GDM1 (cell line): Measurements from ENCODE around the gene YEATS4.
"Not testable (repeated sequence)": the region's sequence is repeated elsewhere in the genome, so short reads cannot be mapped to it uniquely, and the experiment has no call there.

Experiments
- DNase-seq: peaks from one replicate; lab custom pipeline; 2025; lab: John Stamatoyannopoulos, UW

YEATS4 gene

DNA sequence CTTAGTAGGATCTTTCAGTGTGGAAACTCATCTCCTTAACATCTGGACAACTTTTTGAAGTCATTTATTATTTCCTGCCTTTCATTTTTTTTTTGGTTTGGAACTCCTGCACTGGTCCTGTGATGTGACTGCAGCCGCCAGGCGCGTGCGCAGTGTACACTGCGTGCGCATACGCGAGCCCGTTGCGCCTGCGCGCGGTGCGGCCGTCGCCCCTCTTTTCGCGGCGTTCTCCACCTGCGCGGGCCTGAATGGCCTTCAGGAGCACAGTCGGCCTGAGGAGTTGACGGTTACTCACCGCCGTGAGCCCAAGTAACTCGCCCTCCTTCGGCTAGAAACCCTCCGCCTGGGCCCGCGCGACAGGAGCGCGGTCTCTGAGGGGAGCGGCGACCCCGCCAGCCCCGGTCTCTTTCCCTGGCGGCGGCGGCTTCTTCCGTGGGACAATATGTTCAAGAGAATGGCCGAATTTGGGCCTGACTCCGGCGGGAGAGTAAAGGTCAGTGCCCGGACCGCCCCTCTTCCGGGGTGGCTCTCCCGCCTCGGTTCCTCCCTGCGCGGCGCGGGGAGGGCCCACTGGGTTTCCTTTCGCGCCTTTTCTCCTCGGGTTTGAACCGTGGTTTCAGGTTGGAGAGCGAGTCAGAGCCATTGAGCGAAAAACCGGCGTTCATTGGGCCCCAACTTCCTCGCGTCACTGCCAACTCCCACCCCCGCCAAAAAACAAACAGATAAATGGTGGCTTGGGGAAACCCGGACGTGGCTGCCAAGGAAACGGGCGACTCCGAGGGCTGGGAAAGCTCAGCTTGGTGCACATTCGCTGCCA lies at the start of gene YEATS4:
Gene YEATS4, plus strand, starts transcription at position 213 of the 817 bp plus-strand sequence. Its CDS starts 230 bp downstream, at position 443.
- DNase-seq, result peak; percentile 88

DNA sequence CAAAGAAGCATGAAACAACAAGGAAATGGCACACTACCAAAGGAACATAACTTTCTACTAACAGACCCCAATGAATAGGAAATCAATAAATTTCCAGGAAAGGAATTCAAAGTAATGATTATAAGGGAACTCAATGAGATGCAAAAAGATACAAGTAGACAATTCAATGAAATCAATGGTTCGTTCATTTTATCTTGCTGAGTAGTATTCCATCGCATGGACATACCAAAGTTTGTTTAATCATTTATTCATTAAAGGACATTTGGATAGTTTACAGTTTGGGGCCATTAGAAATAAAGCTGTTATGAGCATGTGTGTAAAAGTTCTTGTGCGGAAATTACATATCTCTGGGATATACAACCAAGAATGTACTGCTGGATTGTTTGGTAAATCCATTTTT lies 46.3 kb upstream of the YEATS4 start:
- DNase-seq, result no peak

DNA sequence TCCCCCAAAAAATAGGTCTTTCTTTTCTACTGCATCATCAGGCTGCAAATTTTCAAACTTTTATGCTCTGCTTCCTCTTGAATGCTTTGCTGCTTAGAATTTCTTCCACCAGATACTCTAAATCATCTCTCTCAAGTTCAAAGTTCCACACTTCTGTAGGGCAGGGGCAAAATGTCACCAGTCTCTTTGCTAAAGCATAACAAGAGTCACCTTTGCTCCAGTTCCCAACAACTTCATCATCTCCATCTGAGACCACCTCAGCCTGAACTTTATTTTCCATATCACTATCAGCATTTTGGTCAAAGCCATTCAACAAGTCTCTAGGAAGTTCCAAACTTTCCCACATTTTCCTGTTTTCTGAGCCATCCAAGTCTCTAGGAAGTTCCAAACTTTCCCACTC lies 42.8 kb upstream of the YEATS4 start:
- DNase-seq, result not testable (repeated sequence)

DNA sequence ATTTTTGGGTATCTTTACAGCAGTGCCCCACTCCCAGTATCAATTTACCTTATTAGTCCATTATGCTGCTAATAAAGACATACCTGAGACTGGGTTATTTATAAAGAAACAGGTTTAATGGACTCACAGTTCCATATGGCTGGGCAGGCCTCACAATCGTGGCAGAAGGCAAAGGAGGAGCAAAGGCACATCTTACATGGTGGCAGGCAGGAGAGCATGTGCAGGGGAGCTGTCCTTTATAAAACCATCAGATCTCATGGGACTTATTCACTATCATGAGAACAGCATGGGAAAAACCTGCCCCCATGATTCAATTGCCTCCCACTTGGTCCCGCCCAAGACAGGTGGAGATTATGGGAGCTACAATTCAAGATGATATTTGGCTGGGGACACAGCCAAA lies 42.3 kb upstream of the YEATS4 start:
- DNase-seq, result not testable (repeated sequence)

DNA sequence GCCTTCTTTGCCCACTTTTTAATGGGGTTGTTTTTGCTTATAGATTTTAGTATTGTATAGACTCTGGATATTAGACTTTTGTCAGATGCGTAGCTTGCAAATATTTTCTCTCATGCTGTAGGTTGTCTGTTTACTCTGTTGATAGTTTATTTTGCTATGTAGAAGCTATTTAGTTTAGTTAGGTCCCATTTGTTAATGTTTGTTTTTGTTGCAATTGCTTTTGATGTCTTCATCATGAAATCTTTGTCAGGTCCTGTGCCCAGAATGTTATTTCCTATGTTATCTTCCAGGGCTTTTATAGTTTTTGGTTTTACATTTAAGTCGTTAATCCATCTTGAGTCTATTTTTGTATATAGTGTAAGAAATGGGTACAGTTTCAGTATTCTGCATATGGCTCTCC lies 41.3 kb upstream of the YEATS4 start:
- DNase-seq, result no peak

DNA sequence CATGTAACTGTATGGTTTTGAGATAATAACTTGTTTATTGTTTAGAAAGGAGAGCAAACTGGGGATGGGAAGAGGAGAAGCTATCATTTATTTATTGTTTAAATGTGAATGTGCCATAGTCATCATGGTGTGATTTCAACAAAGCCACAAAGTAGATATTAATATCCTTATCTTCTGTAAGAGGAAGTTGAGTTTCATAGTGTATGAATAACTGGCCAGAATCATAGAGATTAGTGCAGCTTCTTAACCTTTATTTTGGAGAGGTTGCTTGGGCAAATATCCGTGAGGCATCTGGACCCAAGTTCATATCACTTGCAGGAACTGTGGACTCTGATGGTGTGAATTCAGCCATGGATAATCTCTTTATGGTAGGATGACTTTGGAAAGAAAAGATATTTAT lies 38.2 kb upstream of the YEATS4 start:
- DNase-seq, result no peak

DNA sequence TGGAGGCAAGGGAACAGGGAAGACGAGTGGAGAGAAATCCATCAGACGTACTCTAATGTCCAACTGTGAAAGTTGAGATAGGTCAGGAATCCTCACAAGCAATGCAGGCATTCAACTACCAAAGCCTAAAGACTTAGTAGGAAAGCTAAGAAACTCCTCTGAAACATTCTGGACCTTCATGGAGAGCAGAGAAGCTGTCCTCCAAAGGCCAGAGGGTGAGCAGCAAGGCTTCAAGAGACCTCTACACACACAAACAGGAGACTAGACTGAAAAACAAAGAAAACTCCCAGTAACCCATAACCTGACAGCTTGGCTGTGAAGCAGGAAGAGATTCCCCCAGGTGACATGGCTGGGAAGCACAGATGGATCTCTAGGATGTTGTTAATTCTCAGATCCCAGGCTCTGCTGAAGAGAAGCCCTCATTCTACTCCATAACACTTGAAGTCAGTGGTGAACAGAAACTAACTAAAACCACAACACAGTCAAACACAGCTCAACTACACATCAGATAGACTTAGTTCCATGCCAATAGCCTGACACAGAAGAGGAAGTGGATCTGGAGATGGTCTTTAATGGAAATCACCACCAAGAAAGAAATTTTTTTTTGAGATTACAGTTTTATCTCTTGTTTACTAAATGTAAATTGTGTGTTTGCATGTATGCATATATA lies 34.6 kb upstream of the YEATS4 start:
- no peak for DNase-seq

DNA sequence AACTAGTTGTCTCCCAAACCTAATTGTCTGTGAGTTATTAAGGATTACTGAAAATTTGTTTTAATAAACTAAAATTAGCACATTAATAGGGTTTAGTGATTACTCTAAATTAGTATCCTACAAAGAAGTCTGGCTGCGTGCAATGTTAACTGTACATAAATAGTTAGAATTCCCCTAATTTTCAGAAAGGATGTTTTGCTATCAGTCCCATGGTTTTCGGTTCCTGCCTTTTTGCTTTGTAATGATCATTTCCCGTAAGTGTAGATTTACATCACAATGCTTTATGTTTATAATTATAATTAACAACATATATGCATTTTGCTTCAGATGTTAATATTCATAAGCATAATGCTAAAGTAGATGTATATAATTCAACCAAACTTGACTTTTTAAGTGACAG lies 31.1 kb upstream of the YEATS4 start:
- no peak for DNase-seq

DNA sequence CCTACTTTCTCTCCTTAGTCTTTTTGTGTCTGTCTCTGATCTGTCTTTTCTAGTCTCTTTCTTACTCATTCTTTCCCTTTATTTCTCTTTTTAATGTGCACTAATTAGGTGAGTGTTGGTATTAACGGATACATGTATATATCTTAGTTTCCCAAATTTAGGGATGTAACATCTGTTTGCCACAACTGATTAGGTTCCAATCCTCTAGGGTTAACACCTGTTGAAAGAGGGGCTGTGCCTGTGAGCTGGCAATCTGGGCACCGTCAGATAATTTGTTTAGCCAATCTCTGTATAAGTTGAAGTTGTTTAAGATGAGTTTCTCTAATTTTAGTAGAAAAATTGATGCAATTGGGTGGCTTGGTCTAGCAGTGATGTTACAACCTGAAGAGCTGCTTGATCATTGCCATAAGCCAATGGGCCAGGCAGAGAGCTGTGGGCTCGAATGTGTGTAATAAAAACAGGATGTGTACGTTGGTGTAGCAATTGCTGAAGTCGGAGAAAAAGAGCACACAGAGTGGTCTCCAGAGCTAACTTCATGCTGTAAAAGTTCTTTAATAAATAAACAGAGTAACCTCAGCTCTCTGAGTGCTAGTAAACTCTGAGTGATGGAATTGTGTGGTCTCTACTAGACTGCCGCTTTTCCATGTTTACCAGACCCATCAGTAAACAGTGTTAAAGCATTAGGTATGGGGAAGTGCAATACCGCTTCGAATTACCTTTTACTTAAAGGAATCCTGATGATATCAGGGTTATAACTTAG lies 29.7 kb upstream of the YEATS4 start:
- no peak for DNase-seq

DNA sequence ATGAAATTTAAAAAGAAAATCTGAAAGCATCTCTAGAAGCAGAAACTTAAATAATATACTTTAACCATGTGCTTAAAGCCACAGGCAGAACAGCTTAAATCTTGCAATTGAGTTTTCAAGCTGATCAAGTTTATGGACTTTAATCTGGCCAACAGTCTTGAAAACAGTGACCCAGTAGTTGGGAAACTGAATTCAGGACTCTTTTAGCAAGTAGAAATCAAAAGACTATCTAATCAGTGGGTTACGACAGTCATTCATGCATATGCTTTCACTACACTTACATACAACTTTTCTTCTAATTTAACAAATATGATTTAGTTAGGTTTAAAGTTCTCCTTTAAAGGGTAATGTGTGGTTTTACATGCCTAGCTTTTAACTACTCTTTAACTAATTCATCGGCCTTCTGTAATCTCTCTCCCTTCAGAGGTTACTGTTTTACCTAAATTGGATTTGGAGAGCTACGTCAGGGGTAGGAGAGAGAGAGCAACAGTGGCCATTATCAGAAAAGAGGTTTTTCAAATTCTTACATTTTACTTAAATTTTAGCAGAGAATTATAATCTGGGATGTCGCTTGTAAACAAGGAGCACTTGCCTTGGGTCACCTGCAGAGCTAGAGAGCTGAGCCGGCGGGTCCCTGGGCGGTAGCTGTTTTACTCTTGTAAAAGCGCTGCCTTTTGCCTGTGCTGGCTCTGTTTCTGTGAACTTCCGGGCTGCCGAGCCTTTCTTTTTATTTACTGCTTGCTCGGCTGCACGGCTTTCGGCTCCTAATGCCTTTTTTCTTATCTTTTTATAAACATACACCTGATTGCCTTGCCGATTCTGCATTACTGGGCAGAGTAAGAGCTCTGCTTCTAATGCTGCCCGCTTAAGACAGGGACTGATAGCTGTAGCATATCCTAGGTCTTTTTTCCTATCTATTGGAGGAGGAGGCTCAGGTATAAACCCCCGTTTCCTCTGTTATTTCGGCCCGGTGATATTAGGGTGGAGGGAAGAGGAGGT lies 28.8 kb upstream of the YEATS4 start:
- no peak for DNase-seq

DNA sequence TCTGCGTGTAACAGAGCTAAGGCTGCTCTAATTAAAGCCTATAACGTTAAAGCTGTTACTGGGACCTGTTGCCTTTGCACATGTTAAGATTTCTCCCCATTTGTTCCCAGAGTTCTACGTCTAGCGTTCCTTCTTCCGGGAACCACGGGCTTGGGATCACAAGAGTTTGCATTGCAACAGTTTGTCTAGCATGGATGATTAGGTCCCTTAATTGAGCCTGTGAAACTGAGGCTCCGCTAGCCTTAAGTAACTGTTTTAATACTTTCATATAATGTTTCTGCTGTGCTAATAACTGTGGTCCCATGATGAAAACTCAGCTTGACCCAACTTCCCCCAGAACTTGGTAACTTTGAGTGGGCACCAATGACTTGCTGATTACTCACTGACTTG lies 28.0 kb upstream of the YEATS4 start:
- no peak for DNase-seq

DNA sequence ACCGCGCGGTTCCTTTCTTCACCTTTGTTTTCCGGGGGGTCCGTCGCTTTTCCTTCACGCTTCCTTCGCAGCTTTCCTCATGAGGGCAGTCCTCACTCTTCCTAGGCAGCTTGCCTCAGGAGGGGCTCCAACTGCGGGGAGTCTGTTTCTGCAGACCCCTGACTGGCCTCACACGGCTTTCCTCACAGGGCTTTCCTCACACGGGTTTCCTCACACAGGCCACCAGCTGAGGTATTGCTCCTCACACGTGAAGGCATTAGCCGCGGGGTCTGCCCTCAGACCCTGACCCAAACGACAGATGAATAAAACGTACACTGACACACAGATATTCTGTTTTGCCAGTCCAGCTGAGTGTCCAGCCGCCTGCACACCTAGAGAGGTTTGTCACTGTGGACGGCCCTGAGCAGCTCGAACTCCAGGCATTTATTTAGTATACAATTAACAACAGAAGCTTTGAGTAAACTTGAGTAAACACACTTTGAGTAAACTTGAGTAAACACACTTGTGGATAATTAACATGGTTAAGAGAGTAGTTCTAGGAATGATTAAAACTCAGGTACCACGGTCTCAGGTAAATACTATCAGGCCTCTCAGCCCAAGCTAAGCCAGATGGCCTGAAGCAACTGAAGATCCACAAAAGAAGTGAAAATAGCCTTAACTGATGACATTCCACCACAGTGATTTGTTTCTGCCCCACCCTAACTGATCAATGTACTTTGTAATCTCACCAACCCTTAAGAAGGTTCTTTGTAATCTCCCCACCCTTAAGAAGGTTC lies 27.4 kb upstream of the YEATS4 start:
- DNase-seq, result no peak

DNA sequence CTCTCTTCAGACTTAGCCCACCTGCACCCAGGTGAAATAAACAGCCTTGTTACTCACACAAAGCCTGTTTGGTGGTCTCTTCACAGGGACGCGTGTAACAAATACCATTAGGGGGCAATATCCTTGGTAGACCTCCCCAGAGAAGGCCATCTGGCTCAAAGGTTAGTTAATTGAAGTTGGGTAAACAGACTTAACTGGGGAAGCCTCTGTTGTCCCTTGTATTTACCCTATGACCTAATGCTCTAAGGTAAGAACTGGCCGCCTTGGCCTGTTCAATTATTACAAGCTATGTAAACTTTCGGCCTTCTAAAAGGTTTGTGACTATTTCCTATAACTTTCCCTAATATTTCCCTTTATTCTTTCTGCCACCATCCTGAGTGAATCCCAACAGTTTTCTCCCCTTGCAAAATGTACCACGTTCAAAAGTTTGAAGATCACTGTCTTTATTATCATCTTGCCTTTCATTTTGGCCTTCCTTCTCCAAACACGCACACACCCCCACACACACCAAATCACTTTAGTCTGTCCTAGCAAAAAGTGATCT lies 26.7 kb upstream of the YEATS4 start:
- no peak for DNase-seq

DNA sequence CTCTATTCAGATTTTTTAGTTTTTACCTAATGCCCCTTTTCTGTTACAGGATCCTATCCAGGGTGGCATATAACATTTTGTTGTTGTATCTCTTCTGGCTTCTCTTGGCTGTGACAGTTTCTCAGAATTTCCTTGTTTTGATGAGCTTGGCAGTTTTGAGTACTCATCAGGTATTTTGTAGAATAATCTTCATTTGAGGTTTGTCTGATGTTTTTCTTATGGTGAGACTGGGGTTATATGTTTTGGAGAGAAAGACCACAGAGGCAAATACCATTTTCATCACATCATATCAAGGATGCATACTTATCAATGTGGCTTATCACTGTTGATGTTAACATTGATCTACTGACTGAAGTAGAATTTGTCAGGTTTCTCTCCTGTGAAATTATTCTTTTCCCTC lies 25.4 kb upstream of the YEATS4 start:
- DNase-seq, result no peak

DNA sequence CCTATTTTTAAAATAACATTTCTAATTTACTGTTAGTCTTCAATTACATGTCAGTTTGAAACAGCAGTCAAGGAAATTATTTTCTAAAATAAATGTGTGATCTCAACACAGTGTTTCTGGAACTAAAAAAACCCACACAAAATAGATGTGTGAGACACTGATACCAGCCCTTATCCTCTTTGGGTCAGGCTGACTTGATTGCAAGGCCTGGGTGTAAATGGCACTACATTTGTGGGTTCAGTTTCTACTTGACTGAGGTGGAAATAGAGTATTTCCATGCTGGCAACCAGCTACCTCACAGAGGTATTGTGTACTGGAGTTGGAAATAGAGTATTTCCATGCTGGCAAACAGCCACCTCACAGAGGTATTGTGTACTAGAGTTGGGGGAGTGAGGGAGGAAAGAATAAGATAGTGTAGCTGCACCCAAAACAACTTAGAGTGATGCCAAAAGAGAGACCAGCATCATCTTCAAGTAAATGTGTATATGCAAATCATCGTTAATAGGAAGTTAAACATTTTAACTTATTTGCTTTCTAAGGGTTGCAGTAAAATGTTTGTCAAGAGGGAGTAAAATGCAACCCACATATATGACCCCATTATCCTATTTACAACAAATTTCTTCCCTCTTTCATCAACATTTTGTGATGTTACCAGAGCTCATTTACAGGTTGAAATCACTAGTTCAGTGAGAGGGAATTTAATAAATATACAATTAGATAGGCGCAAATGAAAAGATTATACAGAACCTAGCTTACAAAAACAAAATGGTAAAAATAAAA lies 22.0 kb upstream of the YEATS4 start:
- DNase-seq, result no peak

DNA sequence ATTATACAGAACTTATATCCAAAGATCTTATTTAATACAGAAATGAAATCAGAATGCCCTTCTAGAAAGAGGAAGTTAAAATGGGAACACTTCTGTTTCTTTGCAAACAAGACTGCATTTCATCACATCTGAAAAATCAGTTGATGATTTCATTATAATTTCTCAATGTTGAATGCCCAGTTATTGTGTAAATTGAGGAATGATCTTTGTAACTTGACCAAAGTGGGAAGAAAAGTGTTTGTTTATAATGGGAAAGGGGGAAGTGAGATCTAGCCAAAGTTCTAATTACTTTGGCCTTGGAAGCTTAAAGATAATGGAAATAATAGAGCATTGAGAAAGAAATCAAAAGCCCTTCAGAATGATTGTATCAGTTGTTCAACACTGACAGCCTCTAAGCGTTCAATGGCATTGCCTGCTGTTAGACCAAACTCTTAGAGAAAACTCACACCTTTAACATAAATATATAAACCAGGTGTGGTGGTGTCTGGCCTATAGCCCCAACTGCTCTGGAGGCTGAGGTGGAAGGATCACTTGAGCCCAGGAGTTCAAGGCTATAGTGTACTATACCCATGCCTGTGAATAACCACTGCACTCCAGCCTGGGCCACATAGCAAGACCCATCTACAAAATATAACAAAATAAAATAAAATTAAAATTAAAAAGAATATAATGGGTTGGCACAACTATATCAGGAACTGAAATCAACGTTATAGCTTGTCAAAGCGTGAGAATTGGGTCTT lies 21.3 kb upstream of the YEATS4 start:
- DNase-seq, result no peak

DNA sequence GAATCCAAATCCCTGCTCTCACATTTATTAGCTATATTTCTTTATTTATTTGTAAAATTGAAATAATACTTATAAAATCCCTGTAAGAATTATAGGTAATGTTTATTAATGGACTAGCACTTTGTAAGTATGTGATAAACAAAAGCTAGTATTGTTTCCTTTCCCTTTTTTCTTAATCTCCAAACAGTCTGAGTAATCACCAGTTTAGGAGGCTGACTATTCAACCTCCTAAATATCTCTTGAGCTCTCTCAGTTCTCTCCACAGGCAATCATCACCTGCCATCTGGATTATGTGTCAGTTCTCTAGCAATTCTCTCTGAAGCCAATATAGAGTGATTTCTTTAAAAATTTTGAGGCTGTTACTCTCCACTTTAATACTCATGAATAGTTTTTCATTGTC lies 20.6 kb upstream of the YEATS4 start:
- DNase-seq, result no peak

DNA sequence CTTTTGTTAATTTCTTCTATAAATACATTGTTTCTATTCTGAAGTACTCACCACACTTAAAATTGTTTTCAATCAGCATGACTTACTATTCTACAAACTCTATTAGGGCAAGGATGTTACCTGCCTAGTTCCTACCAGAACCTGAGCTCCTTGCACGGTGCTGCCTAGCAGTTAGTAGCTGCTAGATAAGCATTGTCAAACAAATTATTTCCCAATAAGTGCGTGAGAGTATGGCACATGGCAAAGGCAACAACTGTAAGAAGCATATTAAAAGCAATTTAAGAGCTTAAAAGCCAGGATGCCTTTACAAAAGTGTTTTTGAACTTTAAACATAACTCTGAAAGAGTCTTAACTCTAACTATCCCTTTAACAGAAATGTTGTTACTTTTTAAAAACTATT lies 19.5 kb upstream of the YEATS4 start:
- no peak for DNase-seq

DNA sequence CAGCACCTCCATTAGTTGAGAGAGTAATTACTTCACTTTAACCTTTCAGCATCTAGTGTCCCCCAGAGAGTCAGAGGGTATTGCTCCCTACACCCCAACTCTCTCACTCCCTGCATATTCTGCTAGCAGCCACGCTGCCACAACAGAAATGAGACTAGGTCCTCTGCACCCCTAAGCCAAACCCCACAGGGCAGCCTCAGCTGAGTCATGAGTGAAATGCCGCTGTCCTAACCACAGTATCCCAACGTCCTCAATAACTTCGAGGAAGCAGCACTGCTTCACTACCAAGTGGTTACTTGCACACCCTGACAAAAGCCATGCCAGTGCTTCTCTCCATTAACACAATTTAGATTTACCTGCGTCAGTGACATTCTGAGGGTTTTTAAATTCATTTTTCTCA lies 18.2 kb upstream of the YEATS4 start:
- DNase-seq, result peak; percentile 37
